ENCODE results near the gene ASPDH. TPM values are rescaled to one million over a fixed set of nuclear protein-coding genes. Genes with fewer than 3 reads are reported as not detected.

Gene ASPDH
- not detected for total RNA-seq (2021; ENCODE audit: unreplicated experiment)
- polyA plus RNA-seq (2012): 0.72 and 0.97 TPM in 2 replicates
- Bru-seq, nascent RNA: not detected
- BruChase-seq, experiment 1, labeled RNA remaining after a 6-hour chase: not detected
- BruChase-seq, experiment 2, labeled RNA remaining after a 2-hour chase: not detected
- long read RNA-seq: 0 reads

GRCh38 chr19:50513746-50514345 is at the start of gene ASPDH:
Gene ASPDH, minus strand, starts transcription at chr19:50513913. Its CDS starts 90 bp downstream, at chr19:50513823.
- intact Hi-C loops (cut with micrococcal nuclease): no loop called here
- H3K9me3 ChIP-seq (ENCODE audit: control insufficient read depth in 1 of 2, insufficient read depth in 1 of 2, low read depth in 1 of 2, low read length in 2 of 2): no peaks in the 10 kb centered on the region
- ChIA-PET POLR2A (no interaction called here), RAD21 (ENCODE audit: low non-redundant PET in 1 of 2, low total read pairs in 2 of 2, uncharacterized antibody in 2 of 2, unreplicated experiment in 2 of 2) (no interaction called here), CTCF (no interaction called here)
- no peaks in the 10 kb centered on the region for H3K27me3 ChIP-seq (ENCODE audit: insufficient read depth, low read length)
- H3K9ac ChIP-seq (ENCODE audit: low read length): no peak within 1 kb of the TSS
- no peaks in the 10 kb centered on the region for H3K9me2 ChIP-seq (ENCODE audit: insufficient read depth)
- H3K4me3 ChIP-seq (replicated peaks in 1 of 2; ENCODE audit: low read depth in 1 of 2, low read length in 2 of 2): no peak within 1 kb of the TSS
- 0 out of 2 replicates have a peak, but pooled peaks have one; percentile 11 for TF ChIP-seq POLR2AphosphoS5 (IDR thresholded peaks at IDR 0.05; ENCODE audit: low read depth, low read length)
- TF ChIP-seq CEBPB (IDR thresholded peaks at IDR 0.05; ENCODE audit: low read depth): no peak
- H3K79me2 ChIP-seq (ENCODE audit: insufficient read depth, low read length): peaks cover 8% of the 10 kb centered on the region; the same call in 1 of the 2 replicates
- no TSS peak for BruUV-seq (replicated peaks)
- H3K36me3 ChIP-seq (ENCODE audit: control insufficient read depth in 1 of 2, insufficient read depth in 2 of 2, low read length in 2 of 2): no peaks in the 10 kb centered on the region
- DNase-seq (ENCODE audit: low read depth, low spot score): no peak
- no peak within 1 kb of the TSS for H3K4me2 ChIP-seq (ENCODE audit: low read length)
- H3K27ac ChIP-seq (ENCODE audit: low read depth, low read length): no peak within 1 kb of the TSS
- no peaks in the 10 kb centered on the region for H4K20me1 ChIP-seq (ENCODE audit: insufficient read depth)
- no peak within 1 kb of the TSS for H2AFZ ChIP-seq (ENCODE audit: low read depth, low read length, poor library complexity, severe bottlenecking)
- peaks cover 3 to 15% of the 10 kb centered on the region in 2 experiments; a peak in 3 of 4 replicates for H3K4me1 ChIP-seq (ENCODE audit: control insufficient read depth in 1 of 2, insufficient read depth in 2 of 2, low read length in 2 of 2)
- ATAC-seq: no peak

- H3K27ac ChIP-seq (ENCODE audit: low read depth, low read length): no peak overlapping the region
- ATAC-seq (no peak), DNase-seq (ENCODE audit: low read depth, low spot score) (no peak)
- H3K4me1 ChIP-seq (ENCODE audit: control insufficient read depth in 1 of 2, insufficient read depth in 2 of 2, low read length in 2 of 2): no peaks in the 10 kb centered on the region
- ChIA-PET POLR2A (no interaction called here), RAD21 (ENCODE audit: low non-redundant PET in 1 of 2, low total read pairs in 2 of 2, uncharacterized antibody in 2 of 2, unreplicated experiment in 2 of 2) (no interaction called here), CTCF (no interaction called here)
- no peaks in the 10 kb centered on the region for H3K9me2 ChIP-seq (ENCODE audit: insufficient read depth)
- H2AFZ ChIP-seq (ENCODE audit: low read depth, low read length, poor library complexity, severe bottlenecking): no peak overlapping the region
- no peaks in the 10 kb centered on the region for H3K36me3 ChIP-seq (ENCODE audit: control insufficient read depth in 1 of 2, insufficient read depth in 2 of 2, low read length in 2 of 2)
- H3K9me3 ChIP-seq (ENCODE audit: control insufficient read depth in 1 of 2, insufficient read depth in 1 of 2, low read depth in 1 of 2, low read length in 2 of 2): no peaks in the 10 kb centered on the region
- TF ChIP-seq FOSL1 (IDR thresholded peaks at IDR 0.05; ENCODE audit: low read depth) (no peak), TCF7L2 (IDR thresholded peaks at IDR 0.05; ENCODE audit: borderline replicate concordance, extremely low read depth, insufficient read depth, insufficient read length) (no peak), SP1 (IDR thresholded peaks at IDR 0.05; ENCODE audit: low read depth) (no peak), JUND (IDR thresholded peaks at IDR 0.05) (no peak), ZFX (IDR thresholded peaks at IDR 0.05) (no peak), SRF (IDR thresholded peaks at IDR 0.05; ENCODE audit: low read depth) (no peak), CEBPB (IDR thresholded peaks at IDR 0.05; ENCODE audit: low read depth) (no peak), EGR1 (IDR thresholded peaks at IDR 0.05; ENCODE audit: low read depth) (no peak), EZH2phosphoT487 (IDR thresholded peaks at IDR 0.05; ENCODE audit: borderline replicate concordance) (no peak), CBX3 (IDR thresholded peaks at IDR 0.05; ENCODE audit: low read depth) (no peak), SIN3A (IDR thresholded peaks at IDR 0.05; ENCODE audit: low read depth) (no peak), ELF1 (IDR thresholded peaks at IDR 0.05; ENCODE audit: borderline replicate concordance, low read depth) (no peak)
- no peak overlapping the region for H3K9ac ChIP-seq (ENCODE audit: low read length)
- no peaks in the 10 kb centered on the region for H3K79me2 ChIP-seq (ENCODE audit: insufficient read depth, low read length)
- no TSS peak for BruUV-seq (replicated peaks)
- intact Hi-C loops (cut with micrococcal nuclease): no loop called here
- H3K4me3 ChIP-seq (replicated peaks in 1 of 2; ENCODE audit: low read depth in 1 of 2, low read length in 2 of 2): no peak overlapping the region
- no peak overlapping the region for H3K4me2 ChIP-seq (ENCODE audit: low read length)
- H4K20me1 ChIP-seq (ENCODE audit: insufficient read depth): no peaks in the 10 kb centered on the region
- peaks cover 10% of the 10 kb centered on the region; the same call in 1 of the 2 replicates for H3K27me3 ChIP-seq (ENCODE audit: insufficient read depth, low read length)
Observed at GRCh38 chr19:50562996-50563395, 49.3 kb upstream of the ASPDH start.
